Measurements from ENCODE around the gene MEIS1.

DNA sequence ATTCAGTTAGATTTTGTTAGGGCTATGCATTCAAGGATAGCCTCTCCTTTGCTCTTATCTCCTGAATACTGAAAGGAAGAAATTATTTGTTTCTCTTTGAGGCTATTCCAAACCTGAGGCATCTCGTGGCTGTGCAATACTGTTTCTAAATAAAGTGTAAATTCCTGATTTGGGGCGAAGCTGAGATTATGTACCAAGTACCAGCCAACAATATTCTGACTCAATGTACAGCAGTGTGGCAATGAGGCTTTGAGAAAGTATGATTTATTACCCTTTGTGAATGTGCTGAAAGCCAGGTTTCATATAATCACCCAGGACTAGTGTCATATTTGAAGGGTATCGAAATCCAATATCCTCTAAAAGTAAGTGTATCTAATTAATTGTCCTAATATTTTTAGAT lies 113.5 kb downstream of the MEIS1 start:
- TF ChIP-seq POLR2A (IDR thresholded peaks at IDR 0.05; ENCODE audit: control extremely low read depth in 1 of 2, low read depth in 2 of 2, low read length in 2 of 2) (no peak), TAF1 (IDR thresholded peaks at IDR 0.05; ENCODE audit: low read depth, low read length) (no peak)

Measured in H1 (cell line).